HEK293 (cell line): ENCODE measurements around the gene TBC1D8.
A peak's percentile ranks its signal among the peaks of the same experiment; 100 is the strongest.

ENCODE experiments used
- CTCF ChIA-PET: fragments of 350-600 bp; formaldehyde crosslinking; extraction: SDS; loops from one replicate; lab custom pipeline; 2021; ENCODE audit warnings: antibody characterized with exemption; lab: Yijun Ruan, JAX
- POLR2A ChIA-PET: fragments of 300-600 bp; formaldehyde crosslinking; extraction: SDS; loops from one replicate; lab custom pipeline; 2020; ENCODE audit warnings: antibody characterized with exemption, inconsistent platforms; lab: Yijun Ruan, JAX
- H3K27ac ChIP-seq: fragments of 200-500 bp; sonication (Bioruptor generic); 2 replicates; pipeline ENCODE4 v1.5.1; 2014; ENCODE audit warnings: low read depth, low read length, control low read depth, inconsistent platforms; ENCODE audit errors: extremely low read depth
- H3K36me3 ChIP-seq, 2 experiments: fragments of 200-500 bp in 1 of 2; sonication (Bioruptor generic) in 1 of 2; 1 replicate in 1 of 2; 2 replicates in 1 of 2; pipeline ENCODE4 v1.5.1; 2014 to 2017; ENCODE audit warnings: inconsistent platforms in 2 of 2, low read length in 2 of 2; ENCODE audit not compliant: control insufficient read depth in 2 of 2, insufficient read depth in 1 of 2
- H3K4me1 ChIP-seq: fragments of 200-500 bp; sonication (Bioruptor generic); 2 replicates; pipeline ENCODE4 v1.5.1; 2014; ENCODE audit warnings: mild to moderate bottlenecking, low read length, inconsistent platforms; ENCODE audit not compliant: control insufficient read depth, insufficient read depth
- H3K4me3 ChIP-seq: 2 replicates; pipeline ENCODE4 v1.5.1; 2011; ENCODE audit warnings: low read depth, mild to moderate bottlenecking, control low read depth, low read length, moderate library complexity
- H3K9me3 ChIP-seq: fragments of 200-500 bp; sonication (Bioruptor generic); 2 replicates; pipeline ENCODE4 v1.5.1; 2014; ENCODE audit warnings: low read depth, low read length, inconsistent platforms; ENCODE audit not compliant: control insufficient read depth, insufficient read depth
- GLIS1 ChIP-seq: fragments of 450-650 bp; formaldehyde crosslinking; IDR thresholded peaks from 2 replicates; pipeline ENCODE4 v1.5.1; 2016; ENCODE audit warnings: missing biosample characterization, missing genetic modification characterization
- GLIS2 ChIP-seq: fragments of 450-650 bp; formaldehyde crosslinking; IDR thresholded peaks from 2 replicates; pipeline ENCODE4 v1.5.1; 2016; ENCODE audit warnings: missing biosample characterization, missing genetic modification characterization
- HOXC10 ChIP-seq: sonication (generic); formaldehyde crosslinking; IDR thresholded peaks from 2 replicates; pipeline ENCODE4 v1.8.1; 2023; ENCODE audit warnings: mild to moderate bottlenecking, missing genetic modification reagents
- IKZF3 ChIP-seq: fragments of 450-650 bp; IDR thresholded peaks from 2 replicates; pipeline ENCODE4 v1.5.0; 2018; ENCODE audit warnings: missing biosample characterization, mild to moderate bottlenecking, missing genetic modification characterization, moderate library complexity
- KLF10 ChIP-seq: fragments of 450-650 bp; IDR thresholded peaks from 2 replicates; pipeline ENCODE4 v1.5.1; 2018; ENCODE audit warnings: missing biosample characterization, mild to moderate bottlenecking, missing genetic modification characterization
- PATZ1 ChIP-seq: fragments of 450-650 bp; formaldehyde crosslinking; IDR thresholded peaks from 2 replicates; pipeline ENCODE4 v1.5.1; 2016; ENCODE audit warnings: missing biosample characterization, missing genetic modification characterization
- PBX3 ChIP-seq: sonication (generic); formaldehyde crosslinking; IDR thresholded peaks from 2 replicates; pipeline ENCODE4 v1.8.1; 2022; ENCODE audit warnings: mild to moderate bottlenecking, moderate library complexity, missing genetic modification reagents
- SP2 ChIP-seq: fragments of 450-650 bp; formaldehyde crosslinking; IDR thresholded peaks from 2 replicates; pipeline ENCODE4 v1.5.1; 2016; ENCODE audit warnings: missing biosample characterization, missing genetic modification characterization
- SP3 ChIP-seq: fragments of 450-650 bp; formaldehyde crosslinking; IDR thresholded peaks from 2 replicates; pipeline ENCODE4 v1.5.1; 2016; ENCODE audit warnings: missing biosample characterization, missing genetic modification characterization
- SP7 ChIP-seq: fragments of 450-650 bp; formaldehyde crosslinking; IDR thresholded peaks from 2 replicates; pipeline ENCODE4 v1.5.1; 2016; ENCODE audit warnings: missing biosample characterization, missing genetic modification characterization
- YY1 ChIP-seq: fragments of 450-650 bp; formaldehyde crosslinking; IDR thresholded peaks from 2 replicates; pipeline ENCODE4 v1.5.1; 2018; ENCODE audit warnings: missing biosample characterization, missing genetic modification characterization
- ZBTB11 ChIP-seq: fragments of 450-650 bp; formaldehyde crosslinking; conservative IDR thresholded peaks from 2 replicates; pipeline ENCODE4 v1.5.1; 2016; ENCODE audit warnings: low read depth, missing biosample characterization, missing genetic modification characterization
- ZBTB20 ChIP-seq: fragments of 450-650 bp; formaldehyde crosslinking; IDR thresholded peaks from 2 replicates; pipeline ENCODE4 v1.5.1; 2016; ENCODE audit warnings: missing biosample characterization, missing genetic modification characterization
- ZBTB48 ChIP-seq: fragments of 450-650 bp; formaldehyde crosslinking; IDR thresholded peaks from 2 replicates; pipeline ENCODE4 v1.5.1; 2016; ENCODE audit warnings: missing biosample characterization, missing genetic modification characterization
- ZBTB7A ChIP-seq: fragments of 450-650 bp; formaldehyde crosslinking; IDR thresholded peaks from 2 replicates; pipeline ENCODE4 v1.5.1; 2016; ENCODE audit warnings: low read depth, missing biosample characterization, missing genetic modification characterization
- ZNF175 ChIP-seq: fragments of 450-650 bp; formaldehyde crosslinking; IDR thresholded peaks from 2 replicates; pipeline ENCODE4 v1.5.1; 2016; ENCODE audit warnings: missing biosample characterization, missing genetic modification characterization
- ZNF2 ChIP-seq: fragments of 450-650 bp; formaldehyde crosslinking; IDR thresholded peaks from 2 replicates; pipeline ENCODE4 v1.5.1; 2016; ENCODE audit warnings: missing biosample characterization, missing genetic modification characterization
- ZNF248 ChIP-seq: fragments of 450-650 bp; formaldehyde crosslinking; IDR thresholded peaks from 2 replicates; pipeline ENCODE4 v1.5.1; 2017; ENCODE audit warnings: missing biosample characterization, missing genetic modification characterization
- ZNF335 ChIP-seq: fragments of 450-650 bp; formaldehyde crosslinking; conservative IDR thresholded peaks from 2 replicates; pipeline ENCODE4 v1.5.1; 2016; ENCODE audit warnings: missing biosample characterization, missing genetic modification characterization
- ZNF341 ChIP-seq: fragments of 450-650 bp; formaldehyde crosslinking; IDR thresholded peaks from 2 replicates; pipeline ENCODE4; 2016; ENCODE audit warnings: low read depth, missing biosample characterization, missing genetic modification characterization
- ZNF398 ChIP-seq: fragments of 450-650 bp; formaldehyde crosslinking; IDR thresholded peaks from 2 replicates; pipeline ENCODE4 v1.5.1; 2017; ENCODE audit warnings: missing biosample characterization, missing genetic modification characterization
- ZNF521 ChIP-seq: fragments of 450-650 bp; formaldehyde crosslinking; IDR thresholded peaks from 2 replicates; pipeline ENCODE4 v1.5.1; 2017; ENCODE audit warnings: missing biosample characterization, mild to moderate bottlenecking, missing genetic modification characterization
- ZNF530 ChIP-seq: fragments of 450-650 bp; formaldehyde crosslinking; IDR thresholded peaks from 2 replicates; pipeline ENCODE4 v1.5.1; 2016; ENCODE audit warnings: low read depth, missing biosample characterization, missing genetic modification characterization
- ZNF548 ChIP-seq: fragments of 450-650 bp; formaldehyde crosslinking; IDR thresholded peaks from 2 replicates; pipeline ENCODE4 v1.5.1; 2016; ENCODE audit warnings: missing biosample characterization, missing genetic modification characterization
- ZNF561 ChIP-seq: fragments of 450-650 bp; IDR thresholded peaks from 2 replicates; pipeline ENCODE4 v1.5.1; 2018; ENCODE audit warnings: missing biosample characterization, missing genetic modification characterization, borderline replicate concordance
- ZNF600 ChIP-seq: fragments of 450-650 bp; formaldehyde crosslinking; IDR thresholded peaks from 2 replicates; pipeline ENCODE4 v1.5.1; 2016; ENCODE audit warnings: missing biosample characterization, missing genetic modification characterization
- ZNF670 ChIP-seq: fragments of 450-650 bp; formaldehyde crosslinking; IDR thresholded peaks from 2 replicates; pipeline ENCODE4 v1.5.1; 2016; ENCODE audit warnings: missing biosample characterization, missing genetic modification characterization, low read depth
- ZNF701 ChIP-seq: fragments of 450-650 bp; formaldehyde crosslinking; IDR thresholded peaks from 2 replicates; pipeline ENCODE4 v1.5.1; 2016; ENCODE audit warnings: missing biosample characterization, missing genetic modification characterization

The TBC1D8 gene

GRCh38 chr2:101151146-101151858 lies at the start of gene TBC1D8:
TBC1D8 (minus strand) TSS chr2:101151382; CDS start chr2:101151253, 129 bp downstream.
- no peaks in the 10 kb centered on the region for H3K9me3 ChIP-seq
- no peaks in the 10 kb centered on the region for H3K4me1 ChIP-seq
- TF ChIP-seq ZNF600 (tag by site-specific recombination) (peak; percentile 35; the same call in 1 of the 2 replicates), ZNF521 (no peak), SP2 (tag by site-specific recombination) (peak; percentile 57), GLIS2 (tag by site-specific recombination) (peak; percentile 63), ZNF341 (tag by site-specific recombination) (peak; percentile 82), ZBTB7A (tag by site-specific recombination) (no peak), IKZF3 (peak; percentile 85), ZNF2 (tag by site-specific recombination) (no peak), ZNF670 (tag by site-specific recombination) (no peak), ZNF530 (tag by site-specific recombination) (no peak), ZNF398 (tag by site-specific recombination) (peak; percentile 55), ZNF175 (tag by site-specific recombination) (no peak), PBX3 (CRISPR knock-in tag) (0 out of 2 replicates have a peak, but pooled peaks have one; percentile 12), SP7 (tag by site-specific recombination) (0 out of 2 replicates have a peak, but pooled peaks have one; percentile 15), YY1 (tag by site-specific recombination) (no peak), ZNF335 (tag by site-specific recombination) (peak; percentile 45), ZNF561 (tag by site-specific recombination) (no peak), ZBTB48 (tag by site-specific recombination) (no peak), ZNF701 (tag by site-specific recombination) (no peak), ZNF548 (tag by site-specific recombination) (no peak), ZBTB20 (tag by site-specific recombination) (peak; percentile 33; the same call in 1 of the 2 replicates), SP3 (tag by site-specific recombination) (peak; percentile 34; the same call in 1 of the 2 replicates), ZBTB11 (tag by site-specific recombination) (peak; percentile 90), KLF10 (peak; percentile 60; the same call in 1 of the 2 replicates), PATZ1 (0 out of 2 replicates have a peak, but pooled peaks have one; percentile 20), ZNF248 (tag by site-specific recombination) (no peak), GLIS1 (peak; percentile 70), HOXC10 (CRISPR knock-in tag) (no peak)
- peak within 1 kb of the TSS; percentile 71 for H3K4me3 ChIP-seq
- H3K36me3 ChIP-seq = no peaks in the 10 kb centered on the region
- CTCF ChIA-PET = interaction anchor here (0.6 to 6.9 kb wide), 6 partner anchors 15 to 541 kb away, joined by 3 to 48 read pairs (median 8); no protein-coding TSS in a partner anchor
- POLR2A ChIA-PET = interaction anchor here (0.6 to 2.7 kb wide), 15 partner anchors 10 to 148 kb away, joined by 3 to 12 read pairs (median 5); partner anchors contain the start of gene CNOT11
- H3K27ac ChIP-seq = peak within 1 kb of the TSS; percentile 67; the same call in 1 of the 2 replicates
